Upper lobe of right lung (tissue), 1 donor: ENCODE data around the gene PSMD6. TPM values are rescaled to one million over a fixed set of nuclear protein-coding genes. Genes with fewer than 3 reads are reported as not detected.

Experiments used
- ATAC-seq: fragments of 200-7000 bp; cut with Tn5 transposase; one replicate; pipeline ENCODE4 v1.9.1; 2020; ENCODE audit warnings: mild to moderate bottlenecking, moderate library complexity
- DNase-seq: peaks from one replicate; pipeline ENCODE4 v3.0.0-alpha.2; 2020
- H3K27ac ChIP-seq: fragments of 200-600 bp; one replicate; pipeline ENCODE4 v1.8.0; 2022
- H3K27me3 ChIP-seq: fragments of 200-600 bp; one replicate; pipeline ENCODE4 v1.8.0; 2022; ENCODE audit warnings: mild to moderate bottlenecking
- H3K36me3 ChIP-seq: fragments of 200-600 bp; one replicate; pipeline ENCODE4 v1.8.0; 2022
- H3K4me1 ChIP-seq: fragments of 200-600 bp; one replicate; pipeline ENCODE4 v1.8.0; 2022
- H3K4me3 ChIP-seq: fragments of 200-600 bp; one replicate; pipeline ENCODE4 v1.8.0; 2022; ENCODE audit warnings: mild to moderate bottlenecking
- H3K9me3 ChIP-seq: fragments of 200-600 bp; one replicate; pipeline ENCODE4 v1.8.0; 2022
- CTCF ChIP-seq: fragments of 200-600 bp; IDR thresholded peaks from one replicate; pipeline ENCODE4 v1.8.0; 2022; ENCODE audit warnings: antibody characterized with exemption
- intact Hi-C: fragments of 100-400 bp; cut with DNase I; formaldehyde crosslinking; loops from one replicate; pipeline ENCODE4 v1.11.0; 2022
- total RNA-seq: library from RNA; stranded (reverse); fragmentation: NEBNext Ultra II Directional; extraction: Animal tissue kit (Norgen Biotek cat#: 25700); gene quantifications from one replicate; pipeline ENCODE4 v1.2.1, GENCODE V29; 2021
- donor health status: DM: no; HTN: yes; CAD: no; lungs with severe emphysema.

The PSMD6 gene
- total RNA-seq, 1 donor from 2014 or later: 52.2 TPM

- Histone ChIP-seq H3K27me3 (no peaks in the 10 kb centered on the region), H3K4me3 (no peak overlapping the region), H3K9me3 (no peaks in the 10 kb centered on the region), H3K4me1 (peaks cover 23% of the 10 kb centered on the region), H3K27ac (no peak overlapping the region), H3K36me3 (peaks cover 66% of the 10 kb centered on the region)
- intact Hi-C loops: no loop called here
- no peak for DNase-seq
- TF ChIP-seq CTCF: no peak
- no peak for ATAC-seq
Observed at GRCh38 chr3:64019879-64020278, 3.4 kb downstream of the PSMD6 start.

GRCh38 chr3:64019271-64019670, 4.0 kb downstream of the PSMD6 start:
- no peak for TF ChIP-seq CTCF
- Histone ChIP-seq H3K27me3 (no peaks in the 10 kb centered on the region), H3K27ac (no peak overlapping the region), H3K36me3 (peaks cover 72% of the 10 kb centered on the region), H3K4me1 (peaks cover 23% of the 10 kb centered on the region), H3K9me3 (no peaks in the 10 kb centered on the region), H3K4me3 (no peak overlapping the region)
- intact Hi-C loops: no loop called here
- ATAC-seq (no peak), DNase-seq (no peak)

- Histone ChIP-seq H3K27me3 (no peaks in the 10 kb centered on the region), H3K4me3 (no peak overlapping the region), H3K9me3 (no peaks in the 10 kb centered on the region), H3K36me3 (peaks cover 94% of the 10 kb centered on the region), H3K4me1 (peaks cover 18% of the 10 kb centered on the region), H3K27ac (no peak overlapping the region)
- TF ChIP-seq CTCF: no peak
- no peak for ATAC-seq
- intact Hi-C loops: no loop called here
- DNase-seq: no peak
Observed at GRCh38 chr3:64016941-64017620, 6.2 kb downstream of the PSMD6 start.

- no peak for TF ChIP-seq CTCF
- H3K9me3 ChIP-seq: no peaks in the 10 kb centered on the region
- H3K27me3 ChIP-seq: no peaks in the 10 kb centered on the region
- intact Hi-C loops: no loop called here
- H3K4me3 ChIP-seq: no peak overlapping the region
- no peaks in the 10 kb centered on the region for H3K4me1 ChIP-seq
- no peak for ATAC-seq
- DNase-seq: no peak
- peaks cover 98% of the 10 kb centered on the region for H3K36me3 ChIP-seq
- no peak overlapping the region for H3K27ac ChIP-seq
Observed at GRCh38 chr3:64011685-64012084, 11.6 kb downstream of the PSMD6 start.

- ATAC-seq: no peak
- Histone ChIP-seq H3K4me1 (no peaks in the 10 kb centered on the region), H3K27me3 (no peaks in the 10 kb centered on the region), H3K4me3 (no peak overlapping the region), H3K27ac (no peak overlapping the region), H3K9me3 (no peaks in the 10 kb centered on the region), H3K36me3 (peaks cover 100% of the 10 kb centered on the region)
- intact Hi-C loops: no loop called here
- TF ChIP-seq CTCF: no peak
- DNase-seq: no peak
Observed at GRCh38 chr3:64010199-64010598, 13.1 kb downstream of the PSMD6 start.

- intact Hi-C loops: no loop called here
Observed at GRCh38 chr3:64009528-64009927, 13.8 kb downstream of the PSMD6 start.

More at GRCh38 chr3:64009528-64009927, 13.8 kb downstream of the PSMD6 start:
- ATAC-seq (no peak), DNase-seq (no peak)
- Histone ChIP-seq H3K27ac (no peak overlapping the region), H3K9me3 (no peaks in the 10 kb centered on the region), H3K27me3 (no peaks in the 10 kb centered on the region), H3K4me1 (no peaks in the 10 kb centered on the region), H3K4me3 (no peak overlapping the region), H3K36me3 (peaks cover 100% of the 10 kb centered on the region)
- no peak for TF ChIP-seq CTCF
